Liver (tissue), 9 donors: ENCODE results near the gene SMURF2. TPM values are rescaled to one million over a fixed set of nuclear protein-coding genes. Genes with fewer than 3 reads are reported as not detected.

ENCODE experiments used
- DNase-seq: peaks from one replicate; pipeline ENCODE4 v3.0.0-alpha.2; 2017; ENCODE audit warnings: low spot score
- H3K27ac ChIP-seq, 2 donors: one replicate each; pipeline ENCODE4 v1.7.0; 2013; ENCODE audit warnings: inconsistent platforms in 2 of 2, low read length in 2 of 2, control low read depth in 1 of 2, low read depth in 1 of 2, mild to moderate bottlenecking in 1 of 2
- H3K27me3 ChIP-seq, 4 donors: one replicate each; pipeline versions ENCODE4 v1.6.1 to v1.7.0; 2013; ENCODE audit warnings: low read length in 3 of 4, inconsistent platforms in 1 of 4, mild to moderate bottlenecking in 1 of 4, moderate library complexity in 1 of 4; ENCODE audit not compliant: control insufficient read depth in 4 of 4, insufficient read depth in 4 of 4
- H3K36me3 ChIP-seq, 4 donors: one replicate each; pipeline versions ENCODE4 v1.6.1 to v1.7.0; 2013; ENCODE audit warnings: low read length in 3 of 4, mild to moderate bottlenecking in 3 of 4, low read depth in 1 of 4, moderate library complexity in 1 of 4; ENCODE audit not compliant: control insufficient read depth in 4 of 4, insufficient read depth in 3 of 4
- H3K4me1 ChIP-seq, 4 donors: one replicate each; pipeline versions ENCODE4 v1.6.1 to v1.7.0; 2013; ENCODE audit warnings: low read length in 3 of 4, mild to moderate bottlenecking in 3 of 4, moderate library complexity in 1 of 4; ENCODE audit not compliant: control insufficient read depth in 4 of 4, insufficient read depth in 4 of 4
- H3K4me3 ChIP-seq, 3 donors: one replicate each; pipeline versions ENCODE4 v1.6.1 to v1.7.0; 2013; ENCODE audit warnings: low read length in 3 of 3, control low read depth in 1 of 3, low read depth in 1 of 3, mild to moderate bottlenecking in 1 of 3
- H3K9ac ChIP-seq, 2 donors: one replicate each; pipeline ENCODE4 v1.7.0; 2013; ENCODE audit warnings: low read length in 2 of 2, mild to moderate bottlenecking in 2 of 2, moderate library complexity in 2 of 2, control low read depth in 1 of 2, low read depth in 1 of 2
- H3K9me3 ChIP-seq, 4 donors: one replicate each; pipeline versions ENCODE4 v1.6.1 to v1.7.0; 2013; ENCODE audit warnings: low read length in 3 of 4; ENCODE audit not compliant: control insufficient read depth in 4 of 4
- ATF3 ChIP-seq: IDR thresholded peaks from 2 replicates; pipeline ENCODE4 v1.6.1; 2016; ENCODE audit warnings: antibody characterized with exemption
- EGR1 ChIP-seq, 2 donors: IDR thresholded peaks; 2 replicates each; pipeline ENCODE4 v1.6.1; 2016 to 2018; ENCODE audit warnings: antibody characterized with exemption in 2 of 2, low read depth in 2 of 2
- FOXA1 ChIP-seq: IDR thresholded peaks from 2 replicates; pipeline ENCODE4 v1.6.1; 2016; ENCODE audit warnings: antibody characterized with exemption
- FOXA2 ChIP-seq: IDR thresholded peaks from 2 replicates; pipeline ENCODE4 v1.6.1; 2016; ENCODE audit warnings: antibody characterized with exemption
- GABPA ChIP-seq, 2 donors: IDR thresholded peaks in 1 of 2; conservative IDR thresholded peaks in 1 of 2; 2 replicates each; pipeline ENCODE4 v1.6.1; 2016; ENCODE audit warnings: antibody characterized with exemption in 2 of 2, mild to moderate bottlenecking in 1 of 2, moderate library complexity in 1 of 2
- HNF4A ChIP-seq, 2 donors: conservative IDR thresholded peaks; 2 replicates each; pipeline ENCODE4 v1.6.1; 2016; ENCODE audit warnings: antibody characterized with exemption in 2 of 2, mild to moderate bottlenecking in 2 of 2
- HNF4G ChIP-seq: IDR thresholded peaks from 2 replicates; pipeline ENCODE4 v1.6.1; 2016; ENCODE audit warnings: antibody characterized with exemption
- MAX ChIP-seq: IDR thresholded peaks from 2 replicates; pipeline ENCODE4 v1.6.1; 2016; ENCODE audit warnings: antibody characterized with exemption
- NR2F2 ChIP-seq: IDR thresholded peaks from 2 replicates; pipeline ENCODE4 v1.6.1; 2016; ENCODE audit warnings: antibody characterized with exemption
- RAD21 ChIP-seq, 2 donors: IDR thresholded peaks; 2 replicates each; pipeline ENCODE4 v1.6.1; 2016; ENCODE audit warnings: antibody characterized with exemption in 2 of 2, mild to moderate bottlenecking in 2 of 2
- REST ChIP-seq: IDR thresholded peaks from 2 replicates; pipeline ENCODE4 v1.6.1; 2016; ENCODE audit warnings: antibody characterized with exemption, mild to moderate bottlenecking
- RXRA ChIP-seq, 2 donors: IDR thresholded peaks; 2 replicates each; pipeline ENCODE4 v1.6.1; 2017 to 2018; ENCODE audit warnings: antibody characterized with exemption in 2 of 2, mild to moderate bottlenecking in 1 of 2
- SP1 ChIP-seq: IDR thresholded peaks from 2 replicates; pipeline ENCODE4 v1.6.1; 2018; ENCODE audit warnings: antibody characterized with exemption, mild to moderate bottlenecking
- TAF1 ChIP-seq: conservative IDR thresholded peaks from 2 replicates; pipeline ENCODE4 v1.6.1; 2016; ENCODE audit warnings: antibody characterized with exemption, mild to moderate bottlenecking
- YY1 ChIP-seq: IDR thresholded peaks from 2 replicates; pipeline ENCODE4 v1.6.1; 2016; ENCODE audit warnings: antibody characterized with exemption, mild to moderate bottlenecking
- ZBTB33 ChIP-seq: IDR thresholded peaks from 2 replicates; pipeline ENCODE4 v1.6.1; 2016; ENCODE audit warnings: antibody characterized with exemption
- WGBS: extraction: QIAGEN DNeasy Blood & Tissue Kit; methylation state at CpG from one replicate; pipeline ENCODE4 v1.1.7; 2013; 5-methylcytosine and 5-hydroxymethylcytosine counted together
- polyA plus RNA-seq, 2 donors: library from polyadenylated mRNA; stranded (reverse) in 1 of 2; unstranded in 1 of 2; fragments of 200-250 nt in 1 of 2; fragments of >200 nt in 1 of 2; fragmentation: Nextera tagmentation in 1 of 2; extraction: Ambion mirVana in 1 of 2; gene quantifications; one replicate each; pipeline versions ENCODE4 v1.2.1 to v1.2.3, GENCODE V29; 2013 to 2015
- total RNA-seq, 2 donors: library from RNA; depleted of rRNA; stranded (reverse); fragments of >200 nt; gene quantifications; one replicate each; pipeline ENCODE4 v1.2.3, GENCODE V29; 2014
- donor health status: healthy.
- donor health status: healthy.
- donor health status: healthy.
- donor health status: healthy.
- donor health status: healthy.

Gene SMURF2
- total and polyA plus RNA-seq, 4 donors = 2.0 to 6.9 (median 3.5) TPM

- Histone ChIP-seq H3K27me3 (no peaks in the 10 kb centered on the region), H3K27ac (no peak overlapping the region), H3K4me1 (no peaks in the 10 kb centered on the region), H3K36me3 (peaks cover 0 to 1% (median 0%) of the 10 kb centered on the region in 4 donors), H3K4me3 (no peak overlapping the region), H3K9ac (no peak overlapping the region), H3K9me3 (no peaks in the 10 kb centered on the region)
- no peak for TF ChIP-seq FOXA2
- TF ChIP-seq NR2F2 = no peak
- TF ChIP-seq SP1 = no peak
- no peak for TF ChIP-seq TAF1
- no peak for TF ChIP-seq EGR1 (IDR thresholded peaks at IDR 0.05; ENCODE audit: low read depth in 2 of 2)
- no peak for TF ChIP-seq GABPA (IDR thresholded peaks at IDR 0.05 in 1 of 2, conservative IDR thresholded peaks at IDR 0.05 in 1 of 2)
- no peak for TF ChIP-seq ZBTB33
- no peak for TF ChIP-seq RAD21 (IDR thresholded peaks at IDR 0.05)
- no peak for TF ChIP-seq RXRA (IDR thresholded peaks at IDR 0.05)
- no peak for TF ChIP-seq HNF4A (conservative IDR thresholded peaks at IDR 0.05)
- no peak for TF ChIP-seq REST
- TF ChIP-seq FOXA1 = no peak
- no peak for TF ChIP-seq MAX
- TF ChIP-seq HNF4G = no peak
- TF ChIP-seq ATF3 = no peak
- no peak for DNase-seq
- WGBS = 75% methylated on average over 1 of the region's 1 CpG
Observed at GRCh38 chr17:64635647-64636305, 26.3 kb downstream of the SMURF2 start.

- H3K27ac ChIP-seq = no peak overlapping the region
- 94% methylated on average over 1 of the region's 1 CpG for WGBS
- no peaks in the 10 kb centered on the region for H3K27me3 ChIP-seq
- no peaks in the 10 kb centered on the region for H3K9me3 ChIP-seq
- H3K9ac ChIP-seq = no peak overlapping the region
- no peaks in the 10 kb centered on the region for H3K4me1 ChIP-seq
- H3K36me3 ChIP-seq = no peaks in the 10 kb centered on the region
- H3K4me3 ChIP-seq = no peak overlapping the region
- TF ChIP-seq YY1 = no peak
- TF ChIP-seq GABPA (IDR thresholded peaks at IDR 0.05 in 1 of 2, conservative IDR thresholded peaks at IDR 0.05 in 1 of 2) = no peak
- no peak for TF ChIP-seq ATF3
- no peak for TF ChIP-seq MAX
- no peak for TF ChIP-seq RXRA (IDR thresholded peaks at IDR 0.05)
- TF ChIP-seq SP1 = no peak
- no peak for TF ChIP-seq EGR1 (IDR thresholded peaks at IDR 0.05; ENCODE audit: low read depth in 2 of 2)
- TF ChIP-seq FOXA1 = no peak
- no peak for TF ChIP-seq HNF4A (conservative IDR thresholded peaks at IDR 0.05)
- DNase-seq = no peak
Observed at GRCh38 chr17:64634218-64634617, 27.9 kb downstream of the SMURF2 start.
